NCI-H1048 (cell line): ENCODE results near the gene WDR45.

Experiments used
- DNase-seq: peaks from one replicate; lab custom pipeline; 2025; lab: John Stamatoyannopoulos, UW

WDR45 gene

DNA sequence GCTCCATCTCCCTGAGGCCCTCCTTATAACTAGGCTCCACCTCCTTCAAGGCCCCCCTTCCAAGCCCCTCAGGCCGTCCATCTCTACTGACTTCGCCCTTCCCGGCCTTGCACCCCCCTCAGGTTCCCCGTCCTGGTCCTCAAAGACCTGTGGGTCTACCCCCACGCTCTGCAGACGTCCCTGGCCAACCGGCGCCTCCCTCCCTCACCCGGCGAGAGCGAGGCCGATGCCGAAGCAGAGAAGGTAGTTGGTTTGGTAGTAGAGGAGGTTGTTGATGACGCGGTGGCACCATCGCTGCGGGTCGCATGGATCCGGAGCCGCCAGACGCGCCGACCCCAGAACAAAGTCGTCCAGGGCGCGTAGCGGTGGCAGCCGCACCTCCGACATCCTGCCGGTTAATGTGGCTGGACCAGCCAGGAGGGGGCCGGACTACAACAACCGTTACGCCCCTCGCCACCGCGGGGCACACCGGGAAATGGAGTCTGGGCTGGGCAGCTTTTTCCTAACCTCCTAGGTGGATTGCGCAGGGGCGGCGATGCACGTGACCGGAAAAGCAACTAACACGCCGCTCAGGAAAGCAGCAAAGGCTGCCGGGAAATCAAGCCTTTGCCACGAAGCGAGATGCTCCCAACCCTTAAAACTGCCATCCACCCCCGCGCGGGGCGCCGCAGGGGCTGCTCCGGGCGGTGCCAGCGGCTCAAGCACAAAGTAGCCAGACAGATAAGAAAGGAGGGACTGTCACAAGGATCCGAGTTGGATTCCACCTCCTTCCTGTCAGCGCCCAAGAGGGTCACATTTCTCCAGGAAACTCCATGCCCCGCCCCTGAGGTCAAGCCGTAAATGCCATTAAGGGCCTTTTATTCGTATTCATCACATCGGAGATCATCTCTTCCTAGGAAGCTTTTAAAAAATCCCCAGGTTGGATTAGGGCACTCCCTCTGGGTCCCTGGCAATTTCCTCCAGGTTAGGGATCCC is 5.8 kb downstream of the WDR45 start, which contains the start of gene PRAF2:
PRAF2 (minus strand) TSS at position 402 of the 975 bp plus-strand sequence; CDS start at position 387, 15 bp downstream.
- peak; percentile 41 for DNase-seq

DNA sequence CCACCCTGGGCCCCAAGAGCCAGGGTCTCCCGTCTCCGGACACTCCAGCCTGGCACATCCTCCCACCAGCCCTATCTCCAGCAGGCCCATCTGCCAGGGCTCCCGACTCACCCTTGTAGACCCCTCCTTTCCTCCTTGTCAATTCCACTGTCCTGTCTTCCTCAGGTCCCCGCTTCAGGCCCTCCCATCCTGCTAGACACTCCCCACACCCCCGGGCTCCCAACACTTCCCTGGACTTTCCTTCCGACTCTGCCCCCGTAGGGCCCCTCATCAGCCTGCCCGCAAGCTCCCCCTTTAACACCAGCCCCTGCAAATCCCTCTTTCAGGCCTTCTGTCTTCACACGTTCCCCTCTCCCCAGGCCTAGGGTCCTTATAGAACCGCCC is 7.0 kb downstream of the WDR45 start:
- DNase-seq = no peak

DNA sequence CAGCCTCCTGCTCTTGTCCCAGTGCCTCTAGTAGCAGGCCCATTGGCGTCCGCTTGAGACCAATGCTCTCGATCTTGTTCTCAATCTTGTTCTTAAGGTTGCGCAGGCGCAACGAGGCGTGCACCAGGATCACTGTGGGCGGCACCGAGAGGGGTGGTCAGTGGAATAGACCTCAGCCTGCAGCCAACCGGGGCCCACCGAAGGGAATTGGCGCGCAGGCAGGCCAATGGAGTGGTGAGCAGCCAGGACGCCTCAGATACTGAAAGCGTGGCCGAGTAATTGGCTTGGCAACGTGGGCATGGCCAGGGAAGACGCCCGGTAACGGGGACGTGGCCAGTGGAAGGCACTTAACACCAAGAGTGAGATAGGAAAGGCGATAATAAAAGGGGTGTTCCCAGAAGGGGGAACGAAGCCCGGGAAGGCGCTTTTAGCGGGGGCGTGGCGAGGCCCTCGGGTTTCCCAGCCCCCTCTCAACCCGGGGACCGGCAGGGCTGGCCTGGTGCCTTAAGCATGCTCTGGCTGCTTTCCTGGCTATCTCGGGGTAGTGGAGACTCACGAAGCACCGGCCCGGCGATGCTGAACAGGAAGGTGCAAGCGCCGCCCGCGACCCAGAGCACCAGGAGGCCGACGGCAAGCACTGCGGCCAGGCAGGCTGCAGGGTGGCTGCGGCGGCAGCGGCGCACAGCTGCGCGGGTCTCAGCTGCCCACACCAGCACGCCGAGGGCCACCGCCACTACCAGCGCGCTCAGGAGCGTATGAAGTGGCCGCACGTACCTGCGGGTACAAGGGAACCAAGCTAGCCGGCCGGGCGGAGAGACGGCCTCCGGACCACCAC is 7.6 kb downstream of the WDR45 start:
- DNase-seq = no peak

DNA sequence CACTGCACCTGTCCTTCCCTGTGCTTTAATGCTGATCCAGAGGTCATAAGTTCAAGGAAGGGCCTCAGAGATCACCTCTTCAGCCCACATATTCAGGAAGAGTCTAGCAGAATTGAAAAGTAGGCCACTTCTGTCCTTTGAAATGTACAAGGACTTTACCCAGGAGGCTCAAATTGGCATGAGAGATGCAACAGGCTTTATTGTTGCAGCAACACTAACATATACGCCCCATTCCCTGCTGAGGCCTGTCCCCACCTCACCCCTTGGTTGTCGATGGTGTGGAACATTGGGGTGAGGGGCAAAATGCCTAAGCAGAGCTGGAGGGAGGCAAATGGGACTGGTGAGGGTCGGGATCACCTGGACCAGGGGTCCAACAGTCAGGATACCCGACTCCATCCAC is 8.7 kb downstream of the WDR45 start:
- no peak for DNase-seq

DNA sequence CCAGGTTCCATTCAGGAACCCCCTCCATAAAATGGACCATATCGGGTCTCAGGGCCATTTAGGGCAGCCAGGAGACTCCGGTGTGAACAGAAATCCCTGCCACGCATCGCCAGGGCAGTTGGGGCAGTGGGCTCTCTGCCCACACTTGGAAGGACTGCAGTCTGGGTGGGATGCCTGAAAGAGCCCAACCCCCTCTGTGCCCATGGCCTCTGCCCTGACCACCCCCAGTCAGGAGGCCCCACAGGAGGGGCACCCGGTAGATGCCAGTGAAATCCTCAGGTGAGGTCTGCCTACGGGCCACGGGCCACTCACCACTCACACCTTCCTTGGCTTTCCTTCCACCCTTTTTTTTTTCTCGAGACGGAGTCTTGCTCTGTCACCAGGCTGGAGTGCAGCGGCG is 10.6 kb downstream of the WDR45 start:
- DNase-seq = no peak

DNA sequence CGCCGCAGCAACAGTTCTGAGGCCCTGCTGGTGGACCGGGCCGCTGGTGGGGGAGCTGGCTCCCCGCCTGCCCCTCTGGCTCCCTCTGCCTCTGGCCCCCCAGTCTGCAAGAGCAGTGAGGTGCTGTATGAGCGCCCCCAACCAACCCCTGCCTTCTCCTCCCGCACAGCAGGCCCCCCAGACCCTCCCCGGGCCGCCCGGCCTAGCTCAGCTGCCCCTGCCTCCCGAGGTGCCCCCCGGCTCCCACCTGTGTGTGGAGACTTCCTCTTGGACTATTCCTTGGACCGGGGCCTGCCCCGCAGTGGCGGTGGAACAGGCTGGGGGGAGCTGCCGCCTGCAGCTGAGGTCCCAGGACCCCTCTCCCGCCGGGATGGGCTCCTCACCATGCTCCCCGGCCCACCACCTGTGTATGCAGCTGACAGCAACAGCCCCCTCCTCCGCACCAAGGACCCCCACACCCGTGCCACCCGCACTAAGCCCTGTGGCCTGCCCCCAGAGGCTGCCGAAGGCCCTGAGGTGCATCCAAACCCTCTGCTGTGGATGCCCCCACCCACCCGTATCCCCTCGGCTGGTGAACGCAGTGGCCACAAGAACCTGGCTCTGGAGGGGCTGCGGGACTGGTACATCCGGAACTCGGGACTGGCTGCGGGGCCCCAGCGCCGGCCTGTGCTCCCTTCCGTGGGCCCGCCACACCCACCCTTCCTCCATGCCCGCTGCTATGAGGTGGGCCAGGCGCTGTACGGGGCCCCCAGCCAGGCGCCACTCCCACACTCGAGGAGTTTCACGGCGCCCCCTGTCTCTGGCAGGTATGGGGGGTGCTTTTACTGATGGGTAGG is 12.2 kb downstream of the WDR45 start:
- no peak for DNase-seq

DNA sequence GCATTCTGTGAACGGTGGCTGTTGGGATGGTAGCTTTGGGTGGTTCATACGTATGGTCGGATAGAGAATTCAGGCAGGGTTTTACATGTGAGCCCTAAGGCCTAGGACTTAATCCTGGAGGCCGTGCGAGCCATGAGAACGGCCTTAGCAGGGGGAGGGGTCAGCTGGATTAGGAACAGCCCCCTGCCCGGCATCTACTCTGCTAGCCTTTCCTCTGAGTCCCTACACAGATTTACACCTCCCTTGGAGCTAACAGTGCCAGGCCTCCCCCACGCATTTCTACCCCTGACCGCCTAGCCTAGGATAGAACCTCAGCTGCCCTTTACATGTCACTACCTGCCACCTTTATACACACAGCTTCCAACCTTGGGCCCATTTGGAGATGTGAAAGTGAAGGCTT is 13.0 kb downstream of the WDR45 start:
- DNase-seq = no peak

DNA sequence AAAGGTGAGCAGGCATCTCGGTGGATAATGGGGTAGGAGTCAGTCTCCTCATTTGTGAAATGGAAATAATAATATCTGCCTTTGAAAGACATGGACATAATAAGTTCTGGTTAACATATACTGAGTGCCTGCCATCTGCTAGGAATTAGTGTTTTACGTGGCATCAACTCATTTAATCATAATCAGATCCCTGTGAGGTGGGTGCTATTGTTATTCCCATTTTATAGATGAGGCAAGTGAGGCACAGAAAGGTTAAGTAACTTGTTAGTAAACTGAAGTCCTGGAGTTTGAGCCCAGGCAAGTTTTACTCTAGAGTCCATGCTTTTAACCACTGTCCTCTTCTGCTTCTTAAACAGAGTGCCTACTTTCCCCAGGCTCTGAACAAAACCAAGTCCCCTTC is 13.4 kb downstream of the WDR45 start:
- no peak for DNase-seq

DNA sequence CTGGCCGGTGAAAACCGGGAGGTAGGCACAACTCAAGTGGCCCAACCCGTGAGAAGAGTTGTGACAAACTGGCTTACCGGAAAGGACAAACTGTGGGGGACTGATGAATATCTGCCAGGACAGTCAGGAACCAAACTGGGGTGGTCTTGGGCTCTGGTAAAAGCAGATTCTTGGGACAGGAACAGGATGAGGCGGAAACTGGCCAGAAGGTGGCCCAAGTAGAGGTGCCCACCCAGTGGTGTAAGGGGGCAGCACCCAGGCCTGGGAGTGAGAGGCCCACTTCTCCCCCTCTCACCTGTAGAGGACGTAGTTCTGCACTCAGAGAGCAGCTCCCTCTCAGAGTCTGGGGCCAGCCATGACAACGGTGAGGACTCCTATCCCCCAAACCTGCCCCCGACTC is 15.0 kb downstream of the WDR45 start:
- DNase-seq = no peak

DNA sequence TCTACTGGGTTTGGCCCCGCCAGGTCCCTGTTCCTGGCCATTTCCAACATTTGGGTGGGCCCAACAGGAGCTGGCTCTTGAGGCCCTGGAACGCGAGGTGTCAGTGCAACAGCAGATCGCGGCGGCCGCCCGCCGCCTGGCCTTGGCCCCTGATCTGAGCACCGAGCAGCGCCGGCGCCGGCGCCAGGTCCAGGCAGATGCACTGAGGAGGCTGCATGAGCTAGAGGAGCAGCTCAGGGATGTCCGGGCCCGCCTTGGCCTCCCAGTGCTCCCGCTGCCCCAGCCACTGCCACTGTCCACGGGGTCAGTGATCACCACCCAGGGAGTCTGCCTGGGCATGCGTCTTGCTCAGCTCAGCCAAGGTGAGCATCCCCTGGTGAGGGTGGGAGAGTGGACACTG is 15.4 kb downstream of the WDR45 start:
- no peak for DNase-seq

DNA sequence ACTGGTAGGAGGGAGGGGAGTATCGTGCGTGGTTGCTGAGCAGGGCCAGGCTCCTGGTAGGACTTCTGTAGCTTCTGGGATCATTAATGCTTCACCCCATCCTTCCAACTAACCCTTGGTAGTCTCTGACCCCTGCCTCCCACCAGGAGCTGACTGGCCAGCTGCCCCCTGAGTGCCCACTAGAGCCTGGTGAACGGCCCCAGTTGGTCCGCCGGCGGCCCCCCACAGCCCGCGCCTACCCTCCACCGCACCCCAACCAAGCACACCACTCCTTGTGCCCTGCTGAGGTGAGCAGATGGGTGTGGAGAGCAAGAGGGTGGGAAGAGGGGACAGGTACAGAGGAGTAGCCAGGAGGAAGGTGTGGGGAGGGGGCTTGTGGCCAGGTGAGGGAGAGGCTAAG is 16.0 kb downstream of the WDR45 start:
- no peak for DNase-seq

DNA sequence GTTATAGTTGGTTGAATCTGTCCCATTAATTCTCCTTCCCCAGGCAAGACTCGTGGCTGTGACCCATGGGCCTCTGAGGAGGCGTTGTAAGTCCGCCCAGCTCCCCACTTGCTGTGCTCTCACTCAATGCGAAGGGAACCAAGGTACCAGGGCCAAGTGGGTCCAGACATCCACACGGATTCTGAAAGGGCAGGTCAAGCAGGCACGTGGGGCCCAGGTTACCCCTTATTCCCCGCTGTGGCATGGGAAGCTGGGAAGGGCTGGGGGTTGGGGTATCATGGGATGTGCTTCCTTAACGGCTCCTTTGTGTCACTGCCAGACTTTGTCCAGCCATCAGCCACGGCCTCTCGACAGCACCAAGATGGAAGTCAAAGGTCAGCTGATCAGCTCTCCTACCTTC is 17.8 kb downstream of the WDR45 start:
- DNase-seq = no peak

DNA sequence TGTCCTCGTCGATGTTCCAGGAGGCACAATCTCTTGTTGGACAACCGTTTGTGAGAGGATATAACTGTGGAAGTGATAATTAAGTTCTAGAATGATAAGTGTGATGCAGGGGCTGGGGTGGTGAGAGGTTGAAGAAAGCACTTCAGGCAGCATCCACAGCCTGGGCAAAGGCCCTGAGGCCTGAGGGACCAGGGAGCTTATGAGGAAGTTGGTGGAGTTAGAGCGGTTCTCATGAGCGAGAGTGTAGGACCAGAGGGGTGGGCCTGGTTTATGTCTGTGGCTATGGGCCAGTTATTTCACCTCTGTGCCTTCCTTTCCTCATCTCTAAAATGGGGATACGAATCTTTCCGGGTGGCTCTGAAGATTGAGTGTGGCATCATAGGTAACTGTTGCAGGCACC is 18.2 kb downstream of the WDR45 start:
- no peak for DNase-seq

DNA sequence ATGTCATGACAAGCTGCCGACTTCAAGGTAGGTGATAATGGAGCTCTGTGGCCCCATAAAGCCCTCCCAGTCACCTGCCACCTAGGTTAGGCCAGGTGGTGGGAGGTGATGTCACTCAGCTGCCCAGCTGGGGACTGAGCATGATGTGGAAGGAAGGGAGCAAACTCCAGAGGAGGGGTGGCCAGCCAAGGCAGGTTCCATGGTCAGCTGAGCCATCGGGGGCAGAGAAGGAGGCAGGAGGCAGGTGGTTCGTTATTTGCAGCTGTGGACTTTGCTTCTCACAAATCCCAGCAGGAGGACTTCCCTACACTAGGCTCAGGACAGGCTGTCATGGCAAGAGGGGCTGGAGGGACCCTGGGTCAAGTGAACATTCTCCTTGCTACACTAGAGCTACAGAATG is 18.8 kb downstream of the WDR45 start:
- no peak for DNase-seq

DNA sequence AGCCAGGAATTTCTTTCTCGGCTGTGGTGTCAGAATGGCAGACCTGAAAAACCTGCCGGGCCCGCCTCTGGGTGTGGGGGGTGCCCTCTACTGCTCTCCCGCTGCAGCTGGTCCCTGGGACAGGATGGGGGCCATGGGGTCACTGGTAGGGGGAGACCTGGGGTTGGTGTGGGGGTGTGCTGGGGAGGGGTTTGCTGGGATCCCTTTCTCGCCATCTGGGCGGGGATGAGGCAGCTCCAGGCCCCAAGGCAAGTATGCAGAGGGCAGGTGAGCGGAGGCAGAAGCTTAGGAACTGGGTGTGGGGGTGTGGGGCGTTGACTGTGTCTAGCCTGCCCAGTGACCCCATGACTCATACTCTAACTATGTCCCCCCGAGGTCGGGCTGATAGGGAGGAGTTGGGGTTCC is 20.0 kb downstream of the WDR45 start:
- no peak for DNase-seq

DNA sequence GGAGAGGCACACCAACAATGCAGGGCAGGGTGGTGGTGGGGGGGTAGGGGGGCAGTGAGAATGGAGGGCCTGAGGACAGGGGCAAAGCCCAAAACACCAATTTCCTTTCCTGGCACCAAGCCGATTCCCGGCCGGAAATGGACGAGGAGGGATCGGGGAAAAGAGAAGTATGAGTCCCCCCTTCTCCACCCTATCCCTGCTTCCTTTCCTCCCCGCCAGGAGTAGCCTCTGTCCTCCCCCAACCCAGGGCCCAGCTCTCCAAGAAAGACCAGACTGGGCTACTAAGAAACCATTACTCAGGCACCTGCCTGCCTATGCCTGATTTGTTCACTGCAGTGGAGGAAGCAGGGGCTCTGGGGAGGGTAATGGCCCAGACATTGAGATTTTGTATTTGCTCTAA is 20.5 kb downstream of the WDR45 start:
- DNase-seq = no peak

DNA sequence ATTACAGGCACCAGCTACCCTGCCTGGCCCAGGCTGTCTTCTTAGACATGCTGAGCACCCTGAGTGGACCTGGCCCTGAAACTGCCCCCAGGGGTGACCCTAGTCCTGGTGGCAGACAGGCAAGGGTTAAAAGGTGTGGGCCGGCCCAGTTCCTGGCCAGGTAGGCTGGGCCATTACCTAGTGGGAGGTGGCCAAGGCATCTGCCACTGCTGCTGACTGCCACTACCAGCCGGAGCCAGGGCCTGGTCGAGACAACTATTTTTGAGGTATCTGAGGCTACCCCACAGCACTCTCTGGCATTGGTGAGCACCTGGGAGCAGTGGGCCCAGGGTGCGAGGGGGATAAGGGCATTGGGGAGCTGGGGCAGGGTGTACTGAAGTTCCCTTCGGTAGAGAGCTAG is 20.9 kb downstream of the WDR45 start, which contains the start of gene CCDC120:
CCDC120 (plus strand) TSS at position 206 of the 400 bp plus-strand sequence. CDS start 3,043 bp downstream, outside the sequence.
- DNase-seq = no peak

DNA sequence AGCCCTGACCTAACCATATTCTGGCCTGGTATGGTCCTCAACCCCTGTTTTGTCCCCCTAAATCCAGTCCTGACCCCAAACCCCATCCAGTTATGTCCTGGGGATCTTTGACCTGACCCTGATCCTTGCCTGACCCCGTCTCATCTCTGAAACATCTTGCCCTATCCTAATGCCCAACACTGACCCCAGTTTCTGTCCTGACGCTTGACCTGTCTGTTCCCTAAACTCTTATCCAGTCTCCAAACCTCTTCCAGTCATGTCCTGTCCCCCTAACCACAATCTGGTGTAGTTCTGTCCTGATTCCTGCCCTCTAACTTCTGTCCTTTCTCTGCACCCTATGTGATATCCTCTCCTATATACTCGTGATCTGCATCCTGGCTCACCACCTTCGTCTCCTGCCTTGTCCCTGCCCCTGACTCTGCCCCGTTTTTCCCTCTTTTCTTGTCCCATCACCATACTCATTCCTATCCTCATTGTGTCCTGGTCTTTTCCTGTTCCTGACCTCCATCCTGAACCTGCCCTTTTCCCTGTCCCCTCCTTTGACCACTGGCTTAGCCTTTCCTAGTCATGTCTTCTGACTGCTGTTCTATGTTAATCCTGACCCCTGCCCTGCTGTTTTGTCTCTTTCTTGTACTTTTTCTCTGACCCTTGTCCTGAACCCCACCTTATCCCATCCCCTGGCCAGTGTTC is 25.5 kb downstream of the WDR45 start:
- no peak for DNase-seq

DNA sequence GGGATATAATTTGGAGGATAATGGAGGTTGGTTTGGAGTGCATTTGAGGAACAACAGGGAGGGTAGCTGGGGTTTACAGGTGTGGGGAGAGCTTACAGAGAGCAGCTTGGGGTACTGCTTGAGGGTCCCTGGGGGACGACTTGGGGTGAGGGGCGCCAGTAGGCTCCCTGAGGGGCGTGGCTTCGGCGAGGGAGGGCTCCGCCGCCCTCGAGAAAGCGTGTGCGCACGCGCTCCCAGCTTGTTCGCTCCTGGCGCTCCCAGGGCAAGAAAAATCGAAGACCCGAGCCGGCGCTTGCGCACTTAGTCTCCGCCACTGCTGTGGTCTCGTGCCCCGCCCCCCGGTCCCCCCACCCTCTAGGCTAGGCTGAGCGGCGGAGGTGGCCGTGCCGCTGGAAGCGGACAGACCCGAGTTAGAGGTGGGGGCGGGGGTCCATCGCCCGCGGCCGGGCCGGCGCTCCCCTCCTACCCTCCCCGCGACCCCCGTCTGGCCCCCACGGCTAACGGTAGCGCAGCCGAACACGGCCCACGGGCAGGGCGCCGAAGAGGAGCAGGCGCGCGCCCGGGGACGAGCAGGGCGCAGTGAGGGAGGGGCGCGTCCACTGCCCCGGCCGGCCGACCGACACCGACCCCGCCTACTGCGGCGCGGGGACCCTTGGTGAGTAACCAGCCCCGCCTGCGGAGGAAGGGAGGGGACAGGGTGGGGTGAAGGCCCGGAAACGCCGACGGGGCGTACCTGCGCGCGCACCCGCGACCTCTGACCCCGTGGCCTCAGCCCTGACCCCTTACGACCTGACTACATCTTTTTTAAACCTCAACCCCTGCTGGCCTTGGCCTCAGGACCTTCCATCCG is 26.2 kb downstream of the WDR45 start:
- DNase-seq = no peak

DNA sequence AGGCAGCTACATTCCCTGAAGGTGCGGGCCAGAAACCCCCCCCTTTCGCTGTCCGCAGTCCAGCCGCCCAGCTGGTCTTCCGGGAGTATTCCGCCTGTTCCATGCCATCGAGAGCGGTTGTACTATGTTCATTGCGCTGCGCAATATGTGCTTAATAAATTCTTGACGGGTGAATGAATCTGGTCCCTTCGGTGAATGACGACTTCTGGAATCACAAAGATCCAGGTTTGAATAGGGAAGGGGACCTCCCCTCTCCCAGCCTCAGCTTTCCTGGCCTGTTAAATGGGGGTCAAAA is 35.8 kb downstream of the WDR45 start:
- no peak for DNase-seq
